Vagina (tissue), 2 donors: ENCODE data around the gene DNAAF2. TPM values are rescaled to one million over a fixed set of nuclear protein-coding genes. Genes with fewer than 3 reads are reported as not detected.
"Not testable (repeated sequence)": the region's sequence is repeated elsewhere in the genome, so short reads cannot be mapped to it uniquely, and the experiment has no call there.

ENCODE experiments used
- DNase-seq, 2 donors: peaks; one replicate each; pipeline ENCODE4 v3.0.0-alpha.2; 2017; ENCODE audit errors: extremely low spot score in 2 of 2
- H3K27ac ChIP-seq: fragments of 200-600 bp; sonication (generic); one replicate; pipeline ENCODE4 v1.5.1; 2019
- H3K27me3 ChIP-seq: fragments of 200-600 bp; sonication (generic); one replicate; pipeline ENCODE4 v1.5.1; 2019
- H3K36me3 ChIP-seq, 2 donors: fragments of 200-600 bp; sonication (generic); one replicate each; pipeline ENCODE4 v1.5.1; 2017 to 2019
- H3K4me1 ChIP-seq: fragments of 200-600 bp; sonication (generic); one replicate; pipeline ENCODE4 v1.5.1; 2019
- H3K4me3 ChIP-seq, 2 donors: fragments of 200-600 bp; sonication (generic); 1 replicate in 1 of 2; 2 replicates in 1 of 2; pipeline ENCODE4 v1.5.1; 2016 to 2019
- H3K9me3 ChIP-seq: fragments of 200-600 bp; sonication (generic); one replicate; pipeline ENCODE4 v1.5.1; 2019
- CTCF ChIP-seq, 3 experiments: fragments of 450-650 bp in 2 of 3; fragments of 200-600 bp in 1 of 3; sonication (generic) in 1 of 3; IDR thresholded peaks; one replicate each; pipeline ENCODE4 v1.5.1; 2017 to 2019; ENCODE audit warnings: antibody characterized with exemption in 3 of 3, mild to moderate bottlenecking in 2 of 3, moderate library complexity in 2 of 3
- POLR2A ChIP-seq, 2 donors: fragments of 450-650 bp; IDR thresholded peaks; one replicate each; pipeline ENCODE4 v1.6.1; 2017; ENCODE audit warnings: antibody characterized with exemption in 2 of 2, mild to moderate bottlenecking in 2 of 2, moderate library complexity in 2 of 2
- POLR2AphosphoS5 ChIP-seq, 2 donors: sonication (generic); formaldehyde crosslinking; IDR thresholded peaks; one replicate each; pipeline ENCODE4 v1.9.0; 2017; ENCODE audit warnings: antibody characterized with exemption in 2 of 2, mild to moderate bottlenecking in 2 of 2, low read depth in 1 of 2; ENCODE audit not compliant: insufficient read depth in 1 of 2
- intact Hi-C: fragments of 100-400 bp; cut with DNase I; formaldehyde crosslinking; loops from one replicate; pipeline ENCODE4 v1.15.1; 2023
- total RNA-seq: library from RNA; depleted of rRNA; stranded (reverse); fragments of >200 nt; gene quantifications from one replicate; pipeline ENCODE4 v1.2.3, GENCODE V29; 2016

DNAAF2 gene
- total RNA-seq, 1 donor from 2014 or later: 7.9 TPM

GRCh38 chr14:49589387-49589786, 45.7 kb downstream of the DNAAF2 start:
- peaks cover 10% of the 10 kb centered on the region for H3K4me1 ChIP-seq
- H3K27me3 ChIP-seq: no peaks in the 10 kb centered on the region
- intact Hi-C loops: no loop called here
- H3K27ac ChIP-seq: no peak overlapping the region
- peaks cover 0 to 4% of the 10 kb centered on the region in 2 donors for H3K36me3 ChIP-seq
- no peaks in the 10 kb centered on the region for H3K9me3 ChIP-seq
- no peak for DNase-seq
- no peak overlapping the region for H3K4me3 ChIP-seq
- TF ChIP-seq CTCF (IDR thresholded peaks at IDR 0.05) (no peak), POLR2AphosphoS5 (IDR thresholded peaks at IDR 0.05; ENCODE audit: insufficient read depth in 1 of 2, low read depth in 1 of 2) (no peak), POLR2A (IDR thresholded peaks at IDR 0.05) (no peak)

- peak in 1 of 2 donors; percentile 49 for TF ChIP-seq POLR2AphosphoS5 (IDR thresholded peaks at IDR 0.05; ENCODE audit: insufficient read depth in 1 of 2, low read depth in 1 of 2)
- no peak for TF ChIP-seq POLR2A (IDR thresholded peaks at IDR 0.05)
- TF ChIP-seq CTCF (IDR thresholded peaks at IDR 0.05): peak; percentile 39 to 79 (median 39)
- no peak for DNase-seq
- peak overlapping the region; percentile 67 to 77 for H3K4me3 ChIP-seq
Observed at GRCh38 chr14:49586673-49587460, 48.2 kb downstream of the DNAAF2 start.

GRCh38 chr14:49585803-49586672, 49.0 kb downstream of the DNAAF2 start, which contains the start of gene RPS29:
Gene RPS29 (minus strand): TSS chr14:49586380. CDS start chr14:49586346, 34 bp downstream.
- Histone ChIP-seq H3K9me3 (no peaks in the 10 kb centered on the region), H3K36me3 (peaks cover 0 to 27% of the 10 kb centered on the region in 2 donors), H3K27me3 (no peaks in the 10 kb centered on the region), H3K4me3 (peak within 1 kb of the TSS; percentile 67 to 77), H3K27ac (peak within 1 kb of the TSS; percentile 80), H3K4me1 (peaks cover 29% of the 10 kb centered on the region)
- peak in 1 of 2 donors; percentile 99 for DNase-seq
- TF ChIP-seq POLR2A (IDR thresholded peaks at IDR 0.05) (peak in 1 of 2 donors; percentile 57), POLR2AphosphoS5 (IDR thresholded peaks at IDR 0.05; ENCODE audit: insufficient read depth in 1 of 2, low read depth in 1 of 2) (peak; percentile 96 to 99), CTCF (IDR thresholded peaks at IDR 0.05) (peak in 1 of 3 experiments; percentile 1)
- intact Hi-C loops: no loop called here

More at GRCh38 chr14:49586673-49587460, 48.2 kb downstream of the DNAAF2 start:
- no peaks in the 10 kb centered on the region for H3K9me3 ChIP-seq
- peaks cover 29% of the 10 kb centered on the region for H3K4me1 ChIP-seq
- H3K27ac ChIP-seq: peak overlapping the region; percentile 80
- intact Hi-C loops: no loop called here
- no peaks in the 10 kb centered on the region for H3K27me3 ChIP-seq
- H3K36me3 ChIP-seq: peaks cover 0 to 27% of the 10 kb centered on the region in 2 donors

- peak overlapping the region; percentile 67 to 77 for H3K4me3 ChIP-seq
- H3K9me3 ChIP-seq, intact Hi-C loops, H3K27me3 ChIP-seq, DNase-seq: not testable (repeated sequence)
- H3K27ac ChIP-seq: peak overlapping the region; percentile 80
- peaks cover 36% of the 10 kb centered on the region for H3K4me1 ChIP-seq
- peaks cover 0 to 27% of the 10 kb centered on the region in 2 donors for H3K36me3 ChIP-seq
Observed at GRCh38 chr14:49584981-49585640, 49.9 kb downstream of the DNAAF2 start.

- Histone ChIP-seq H3K4me3 (no peak overlapping the region), H3K9me3 (no peaks in the 10 kb centered on the region), H3K4me1 (peaks cover 36% of the 10 kb centered on the region), H3K27ac (no peak overlapping the region), H3K27me3 (no peaks in the 10 kb centered on the region), H3K36me3 (peaks cover 0 to 27% of the 10 kb centered on the region in 2 donors)
- intact Hi-C loops: no loop called here
- DNase-seq: no peak
- TF ChIP-seq POLR2AphosphoS5 (IDR thresholded peaks at IDR 0.05; ENCODE audit: insufficient read depth in 1 of 2, low read depth in 1 of 2): no peak
- TF ChIP-seq POLR2A (IDR thresholded peaks at IDR 0.05): no peak
- no peak for TF ChIP-seq CTCF (IDR thresholded peaks at IDR 0.05)
Observed at GRCh38 chr14:49584058-49584457, 51.0 kb downstream of the DNAAF2 start.
